DOHH2 (cell line): ENCODE results near the gene MDM4.

Experiments used
- CTCF ChIP-seq: fragments of 200-600 bp; sonication (generic); IDR thresholded peaks from one replicate; pipeline ENCODE4 v1.5.1; 2014; ENCODE audit warnings: antibody characterized with exemption, mild to moderate bottlenecking, low read depth, low read length; ENCODE audit not compliant: poor library complexity, severe bottlenecking
- EZH2phosphoT487 ChIP-seq: fragments of 200-600 bp; sonication (generic); IDR thresholded peaks from 2 replicates; pipeline ENCODE4 v1.6.1; 2017; ENCODE audit warnings: borderline replicate concordance, mild to moderate bottlenecking, antibody characterized with exemption, low read length, moderate library complexity, mixed read lengths

- no peak for TF ChIP-seq CTCF
- no peak for TF ChIP-seq EZH2phosphoT487
These were observed 22.8 kb upstream of the MDM4 start for GRCh38 chr1:204493145-204493983.
